Measurements from ENCODE around the gene CAMK2G. TPM values are rescaled to one million over a fixed set of nuclear protein-coding genes. Genes with fewer than 3 reads are reported as not detected.

Gene CAMK2G
- total RNA-seq, 2 donors from 2014 or later, result 41.9 to 47.8 TPM

DNA sequence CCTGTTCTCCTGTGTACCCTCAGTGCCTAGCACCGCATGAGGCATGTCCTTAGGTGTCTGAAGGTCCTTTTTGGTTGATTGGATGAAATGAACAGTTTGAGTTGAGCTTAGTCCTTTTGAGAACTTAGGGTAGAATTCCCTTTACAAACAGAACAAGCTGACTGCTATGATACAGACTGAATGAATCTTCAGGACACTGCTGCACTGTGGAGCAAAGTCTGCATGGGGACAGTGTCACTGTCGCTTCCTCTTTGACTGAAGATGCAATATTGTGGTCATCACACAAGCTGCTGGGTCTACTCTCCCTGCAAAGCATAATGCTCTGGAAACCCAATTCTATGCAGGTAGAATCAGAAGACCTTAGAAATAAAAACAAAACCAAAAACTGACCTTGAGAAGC, 28.0 kb upstream of the CAMK2G start:
- no peak for DNase-seq (ENCODE audit: low spot score)
- TF ChIP-seq, protein P1, sequence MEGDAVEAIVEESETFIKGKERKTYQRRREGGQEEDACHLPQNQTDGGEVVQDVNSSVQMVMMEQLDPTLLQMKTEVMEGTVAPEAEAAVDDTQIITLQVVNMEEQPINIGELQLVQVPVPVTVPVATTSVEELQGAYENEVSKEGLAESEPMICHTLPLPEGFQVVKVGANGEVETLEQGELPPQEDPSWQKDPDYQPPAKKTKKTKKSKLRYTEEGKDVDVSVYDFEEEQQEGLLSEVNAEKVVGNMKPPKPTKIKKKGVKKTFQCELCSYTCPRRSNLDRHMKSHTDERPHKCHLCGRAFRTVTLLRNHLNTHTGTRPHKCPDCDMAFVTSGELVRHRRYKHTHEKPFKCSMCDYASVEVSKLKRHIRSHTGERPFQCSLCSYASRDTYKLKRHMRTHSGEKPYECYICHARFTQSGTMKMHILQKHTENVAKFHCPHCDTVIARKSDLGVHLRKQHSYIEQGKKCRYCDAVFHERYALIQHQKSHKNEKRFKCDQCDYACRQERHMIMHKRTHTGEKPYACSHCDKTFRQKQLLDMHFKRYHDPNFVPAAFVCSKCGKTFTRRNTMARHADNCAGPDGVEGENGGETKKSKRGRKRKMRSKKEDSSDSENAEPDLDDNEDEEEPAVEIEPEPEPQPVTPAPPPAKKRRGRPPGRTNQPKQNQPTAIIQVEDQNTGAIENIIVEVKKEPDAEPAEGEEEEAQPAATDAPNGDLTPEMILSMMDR (IDR thresholded peaks at IDR 0.05), result no peak
- TF ChIP-seq POLR2AphosphoS5 (IDR thresholded peaks at IDR 0.05) (no peak), POLR2A (IDR thresholded peaks at IDR 0.05) (no peak)

DNA sequence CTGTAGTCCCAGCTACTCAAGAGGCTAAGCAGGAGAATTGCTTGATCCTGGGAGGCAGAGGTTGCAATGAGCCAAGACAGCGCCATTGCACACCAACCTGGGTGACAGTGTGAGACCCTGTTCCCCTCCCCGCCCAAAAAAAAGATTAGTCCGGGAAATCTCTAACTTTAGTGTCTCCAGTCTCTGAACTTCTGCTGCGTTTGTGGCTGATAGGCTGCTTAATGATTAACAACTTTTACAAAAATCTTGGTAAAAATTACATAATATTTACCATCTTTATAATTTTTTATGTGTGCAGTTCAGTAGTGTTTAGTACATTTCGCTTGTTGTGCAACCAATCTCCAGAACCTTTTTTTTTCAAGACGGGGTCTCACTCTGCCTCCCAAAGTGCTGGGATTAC, 26.9 kb upstream of the CAMK2G start:
- Histone ChIP-seq H3K36me3 (no peaks in the 10 kb centered on the region), H3K27me3 (replicated peaks; ENCODE audit: insufficient read depth) (no peaks in the 10 kb centered on the region), H3K9me3 (no peaks in the 10 kb centered on the region), H3K4me3 (no peak overlapping the region), H3K4me1 (replicated peaks) (no peaks in the 10 kb centered on the region), H3K27ac (no peak overlapping the region)
- intact Hi-C loops (cut with DNase I), result no loop called here
- no peak for DNase-seq (ENCODE audit: low spot score)
- TF ChIP-seq POLR2AphosphoS5 (IDR thresholded peaks at IDR 0.05) (no peak), POLR2A (IDR thresholded peaks at IDR 0.05) (no peak)
- TF ChIP-seq, protein P1 (IDR thresholded peaks at IDR 0.05), result no peak
- 96% methylated on average over 6 of the region's 6 CpGs for WGBS

More for the DNA sequence above, 28.0 kb upstream of the CAMK2G start:
- Histone ChIP-seq H3K4me1 (replicated peaks) (no peaks in the 10 kb centered on the region), H3K27me3 (replicated peaks; ENCODE audit: insufficient read depth) (no peaks in the 10 kb centered on the region), H3K9me3 (no peaks in the 10 kb centered on the region), H3K4me3 (no peak overlapping the region), H3K36me3 (no peaks in the 10 kb centered on the region), H3K27ac (no peak overlapping the region)
- intact Hi-C loops (cut with DNase I), result no loop called here
- 85% methylated on average over 2 of the region's 2 CpGs for whole genome bisulfite sequencing

DNA sequence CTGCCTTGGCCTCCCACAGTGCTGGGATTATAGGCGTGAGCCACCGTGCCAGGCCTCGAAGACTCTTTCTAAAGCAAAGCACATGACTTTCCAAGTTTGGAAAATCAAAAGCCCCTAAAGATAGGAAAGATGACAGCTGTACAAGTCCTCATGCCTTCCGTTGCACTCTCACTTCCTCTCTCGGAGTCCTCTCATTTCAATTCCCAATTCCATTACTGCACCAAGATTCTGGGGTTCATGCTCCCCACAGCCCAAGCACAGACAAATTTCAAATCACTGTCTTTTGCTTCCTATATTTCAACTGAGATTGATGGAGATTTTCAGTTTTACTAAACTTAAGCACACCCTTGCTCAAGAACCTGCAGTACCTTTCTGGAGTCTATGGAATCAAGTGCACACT, 25.7 kb upstream of the CAMK2G start:
- Histone ChIP-seq H3K27ac (no peak overlapping the region), H3K4me1 (replicated peaks) (no peaks in the 10 kb centered on the region), H3K9me3 (no peaks in the 10 kb centered on the region), H3K4me3 (no peak overlapping the region), H3K36me3 (no peaks in the 10 kb centered on the region), H3K27me3 (replicated peaks; ENCODE audit: insufficient read depth) (no peaks in the 10 kb centered on the region)
- TF ChIP-seq POLR2AphosphoS5 (IDR thresholded peaks at IDR 0.05), result no peak
- TF ChIP-seq, protein P1 (IDR thresholded peaks at IDR 0.05), result no peak
- no peak for TF ChIP-seq POLR2A (IDR thresholded peaks at IDR 0.05)
- WGBS, result 87% methylated on average over 5 of the region's 5 CpGs
- no peak for DNase-seq (ENCODE audit: low spot score)
- intact Hi-C loops (cut with DNase I), result no loop called here

DNA sequence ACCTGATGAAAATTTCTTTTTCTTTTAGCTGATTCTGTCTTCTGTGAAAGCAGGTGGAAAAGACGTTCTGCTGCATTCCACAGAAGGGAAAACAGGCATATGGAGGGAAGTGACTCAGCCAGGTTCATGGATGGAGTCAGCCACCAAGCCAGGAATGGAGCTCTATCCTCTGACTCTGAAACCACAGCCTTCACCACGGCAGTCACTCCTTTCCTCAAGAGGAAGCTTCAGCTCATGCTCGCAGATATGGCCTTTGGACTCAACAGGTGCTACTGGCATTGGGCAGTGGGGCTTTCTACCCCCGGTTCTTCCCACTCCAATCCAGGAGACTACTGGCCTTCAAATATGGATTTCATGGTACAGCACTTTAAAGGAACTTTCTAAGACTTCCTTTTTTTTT, 25.1 kb upstream of the CAMK2G start:
- intact Hi-C loops (cut with DNase I), result no loop called here
- H3K4me3 ChIP-seq, result no peak overlapping the region
- H3K9me3 ChIP-seq, result no peaks in the 10 kb centered on the region
- H3K4me1 ChIP-seq (replicated peaks), result no peaks in the 10 kb centered on the region
- DNase-seq (ENCODE audit: low spot score), result no peak
- H3K27me3 ChIP-seq (replicated peaks; ENCODE audit: insufficient read depth), result no peaks in the 10 kb centered on the region
- TF ChIP-seq, protein P1 (IDR thresholded peaks at IDR 0.05), result no peak
- TF ChIP-seq POLR2AphosphoS5 (IDR thresholded peaks at IDR 0.05), result no peak
- TF ChIP-seq POLR2A (IDR thresholded peaks at IDR 0.05), result no peak
- 71% methylated on average over 4 of the region's 4 CpGs for WGBS
- H3K27ac ChIP-seq, result no peak overlapping the region
- H3K36me3 ChIP-seq, result no peaks in the 10 kb centered on the region

DNA sequence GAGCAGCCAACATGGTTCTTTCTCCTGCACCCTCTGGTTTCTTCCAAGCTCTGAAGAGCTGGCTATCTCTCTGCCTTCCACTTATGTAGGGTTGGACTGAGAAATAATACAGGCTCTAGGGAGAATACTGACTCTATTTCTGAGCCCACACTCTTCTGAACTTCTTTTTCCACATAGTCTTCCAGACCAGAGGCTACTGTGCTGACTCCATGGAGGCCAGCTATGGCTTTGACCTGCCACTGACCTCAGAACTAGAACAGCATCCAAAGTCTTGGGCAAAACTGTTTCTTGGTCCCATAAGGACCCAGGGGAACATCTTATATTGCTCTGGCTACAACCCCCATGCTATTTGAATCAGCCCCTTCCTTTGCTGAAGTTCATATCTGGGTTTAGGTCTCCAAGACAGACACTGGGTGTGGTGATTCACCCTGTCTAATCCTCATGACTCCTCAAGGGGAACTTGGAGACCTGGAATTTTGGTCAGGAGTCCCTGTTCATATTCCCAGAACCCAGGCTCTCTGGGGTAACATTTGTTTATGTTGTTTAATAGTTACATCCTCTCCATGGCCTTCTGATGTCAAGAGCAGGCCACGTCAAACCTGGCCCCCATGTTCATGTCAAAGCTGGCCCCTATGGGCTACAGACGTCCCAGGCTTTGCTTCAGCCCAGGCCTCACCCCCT, 24.5 kb upstream of the CAMK2G start:
- 66% methylated on average over 2 of the region's 2 CpGs for WGBS

More for the DNA sequence above, 24.5 kb upstream of the CAMK2G start:
- TF ChIP-seq, protein P1 (IDR thresholded peaks at IDR 0.05), result no peak
- TF ChIP-seq POLR2A (IDR thresholded peaks at IDR 0.05) (no peak), POLR2AphosphoS5 (IDR thresholded peaks at IDR 0.05) (no peak)
- H3K9me3 ChIP-seq, result no peaks in the 10 kb centered on the region
- no peaks in the 10 kb centered on the region for H3K4me1 ChIP-seq (replicated peaks)
- H3K27me3 ChIP-seq (replicated peaks; ENCODE audit: insufficient read depth), result no peaks in the 10 kb centered on the region
- no peak for DNase-seq (ENCODE audit: low spot score)
- no peak overlapping the region for H3K27ac ChIP-seq
- H3K4me3 ChIP-seq, result no peak overlapping the region
- H3K36me3 ChIP-seq, result no peaks in the 10 kb centered on the region
- intact Hi-C loops (cut with DNase I), result no loop called here
